HCT116 (cell line): Measurements from ENCODE around the gene DPH3. TPM values are rescaled to one million over a fixed set of nuclear protein-coding genes. Genes with fewer than 3 reads are reported as not detected.

Experiments used
- ATAC-seq: fragments of 200-7000 bp; cut with Tn5 transposase; 2 replicates; pipeline ENCODE4 v1.9.1; 2020; ENCODE audit warnings: mild to moderate bottlenecking, moderate library complexity
- BruUV-seq: library from RNA; stranded (reverse); fragments of 400-500 nt; replicated peaks from 2 replicates; lab custom pipeline; 2021; lab: Mats Ljungman, UMichigan
- CTCF ChIA-PET: fragments of 300-600 bp; sonication (Branson Sonifier 250); formaldehyde crosslinking; loops from one replicate; lab custom pipeline; 2021; ENCODE audit warnings: antibody characterized with exemption; lab: Charles Lee
- POLR2A ChIA-PET: fragments of 300-600, 350-600 bp; sonication (Branson Sonifier 250); formaldehyde crosslinking; loops from one replicate; lab custom pipeline; 2021; ENCODE audit warnings: antibody characterized with exemption; lab: Charles Lee
- RAD21 ChIA-PET, 2 experiments: fragments of 300-600 bp; sonication (Branson Sonifier 250); formaldehyde crosslinking; loops; one replicate each; lab custom pipeline; 2023; ENCODE audit warnings: low total read pairs in 2 of 2; ENCODE audit not compliant: uncharacterized antibody in 2 of 2, unreplicated experiment in 2 of 2, low non-redundant PET in 1 of 2; lab: Charles Lee
- DNase-seq: peaks from one replicate; pipeline ENCODE4 v3.0.0-alpha.2; 2010; ENCODE audit warnings: low read depth, low spot score
- H2AFZ ChIP-seq: fragments of 200-600 bp; shearing (Covaris generic), sonication (generic); 2 replicates; pipeline ENCODE4 v1.6.1; 2017; ENCODE audit warnings: low read depth, mixed run types, mixed read lengths, antibody characterized with exemption, low read length; ENCODE audit not compliant: poor library complexity, severe bottlenecking
- H3K27ac ChIP-seq: 2 replicates; pipeline ENCODE4 v1.5.1; 2012; ENCODE audit warnings: low read depth, low read length
- H3K27me3 ChIP-seq: fragments of 200-600 bp; sonication (generic); 2 replicates; pipeline ENCODE4 v1.6.1; 2016; ENCODE audit warnings: mixed run types, low read length, mixed read lengths; ENCODE audit not compliant: insufficient read depth
- H3K36me3 ChIP-seq, 2 experiments: fragments of 200-500 bp in 1 of 2; fragments of 200-600 bp in 1 of 2; sonication (Bioruptor generic) in 1 of 2; sonication (generic) in 1 of 2; 2 replicates each; pipeline versions ENCODE4 v1.5.1 to v1.6.1; 2014 to 2016; ENCODE audit warnings: low read length in 2 of 2, inconsistent platforms in 1 of 2, mixed read lengths in 1 of 2, mixed run types in 1 of 2; ENCODE audit not compliant: insufficient read depth in 2 of 2, control insufficient read depth in 1 of 2
- H3K4me1 ChIP-seq, 2 experiments: fragments of 200-600 bp in 1 of 2; sonication (generic) in 1 of 2; 2 replicates each; pipeline versions ENCODE4 v1.5.1 to v1.6.1; 2012 to 2017; ENCODE audit warnings: low read length in 2 of 2, inconsistent platforms in 1 of 2, mild to moderate bottlenecking in 1 of 2, mixed read lengths in 1 of 2, mixed run types in 1 of 2, moderate library complexity in 1 of 2; ENCODE audit not compliant: insufficient read depth in 2 of 2, control insufficient read depth in 1 of 2
- H3K4me2 ChIP-seq: fragments of 200-600 bp; sonication (generic); 2 replicates; pipeline ENCODE4 v1.6.1; 2017; ENCODE audit warnings: mixed run types, low read length, mixed read lengths
- H3K4me3 ChIP-seq, 2 experiments: fragments of 200-600 bp in 1 of 2; sonication (generic) in 1 of 2; replicated peaks in 1 of 2; 2 replicates each; pipeline ENCODE4 v1.5.1; 2011 to 2016; ENCODE audit warnings: low read length in 2 of 2, control low read depth in 1 of 2, low read depth in 1 of 2, mild to moderate bottlenecking in 1 of 2, mixed read lengths in 1 of 2, mixed run types in 1 of 2
- H3K79me2 ChIP-seq: fragments of 200-600 bp; sonication (generic); 2 replicates; pipeline ENCODE4 v1.6.1; 2017; ENCODE audit warnings: mild to moderate bottlenecking, mixed run types, low read length, moderate library complexity, mixed read lengths; ENCODE audit not compliant: insufficient read depth
- H3K9ac ChIP-seq: fragments of 200-600 bp; sonication (generic); 2 replicates; pipeline ENCODE4 v1.6.1; 2016; ENCODE audit warnings: low read length, mixed read lengths
- H3K9me2 ChIP-seq: fragments of 200-600 bp; sonication (generic), shearing (Covaris generic); 2 replicates; pipeline ENCODE4 v1.6.1; 2017; ENCODE audit warnings: mixed run types, mild to moderate bottlenecking, moderate library complexity; ENCODE audit not compliant: insufficient read depth
- H3K9me3 ChIP-seq, 2 experiments: fragments of 200-500 bp in 1 of 2; fragments of 200-600 bp in 1 of 2; sonication (Bioruptor generic) in 1 of 2; sonication (generic) in 1 of 2; 2 replicates each; pipeline ENCODE4 v1.6.1; 2014 to 2017; ENCODE audit warnings: low read length in 2 of 2, mixed read lengths in 2 of 2, inconsistent platforms in 1 of 2, low read depth in 1 of 2, mild to moderate bottlenecking in 1 of 2, mixed run types in 1 of 2, moderate library complexity in 1 of 2; ENCODE audit not compliant: control insufficient read depth in 1 of 2, insufficient read depth in 1 of 2
- H4K20me1 ChIP-seq: fragments of 200-600 bp; sonication (generic), shearing (Covaris generic); 2 replicates; pipeline ENCODE4 v1.6.1; 2017; ENCODE audit warnings: mixed run types, mild to moderate bottlenecking, moderate library complexity; ENCODE audit not compliant: insufficient read depth
- CBX3 ChIP-seq: IDR thresholded peaks from 2 replicates; pipeline ENCODE4 v1.6.1; 2012; ENCODE audit warnings: low read depth
- CEBPB ChIP-seq: IDR thresholded peaks from 2 replicates; pipeline ENCODE4 v1.6.1; 2012; ENCODE audit warnings: low read depth
- EGR1 ChIP-seq: IDR thresholded peaks from 2 replicates; pipeline ENCODE4 v1.6.1; 2012; ENCODE audit warnings: low read depth
- EZH2 ChIP-seq: fragments of 200-600 bp; sonication (generic); IDR thresholded peaks from 2 replicates; pipeline ENCODE4 v1.6.1; 2017; ENCODE audit warnings: antibody characterized with exemption, mixed run types
- EZH2phosphoT487 ChIP-seq: fragments of 200-600 bp; IDR thresholded peaks from 2 replicates; pipeline ENCODE4 v1.6.1; 2018; ENCODE audit warnings: antibody characterized with exemption, borderline replicate concordance
- FOSL1 ChIP-seq: IDR thresholded peaks from 2 replicates; pipeline ENCODE4 v1.6.1; 2012; ENCODE audit warnings: low read depth
- JUND ChIP-seq: IDR thresholded peaks from 2 replicates; pipeline ENCODE4 v1.6.1; 2012
- SIN3A ChIP-seq: IDR thresholded peaks from 2 replicates; pipeline ENCODE4 v1.6.1; 2012; ENCODE audit warnings: low read depth
- SP1 ChIP-seq: IDR thresholded peaks from 2 replicates; pipeline ENCODE4 v1.6.1; 2012; ENCODE audit warnings: low read depth
- SRF ChIP-seq: IDR thresholded peaks from 2 replicates; pipeline ENCODE4 v1.6.1; 2012; ENCODE audit warnings: low read depth
- YY1 ChIP-seq: IDR thresholded peaks from 2 replicates; pipeline ENCODE4 v1.6.1; 2011; ENCODE audit warnings: low read length, low read depth, moderate library complexity, mild to moderate bottlenecking; ENCODE audit not compliant: insufficient replicate concordance; ENCODE audit errors: extremely low read depth
- ZNF274 ChIP-seq: fragments of 200-500 bp; sonication (Bioruptor generic); IDR thresholded peaks from 2 replicates; pipeline ENCODE4 v1.6.1; 2014; ENCODE audit warnings: mild to moderate bottlenecking, low read depth, low read length, inconsistent platforms
- intact Hi-C: fragments of 100-400 bp; cut with micrococcal nuclease; formaldehyde crosslinking; loops from 2 replicates; pipeline ENCODE4 v1.10.0; 2022
- total RNA-seq: library from RNA; stranded (reverse); gene quantifications from one replicate; pipeline ENCODE4 v1.2.1, GENCODE V29; 2021; ENCODE audit not compliant: unreplicated experiment
- TF ChIP-seq, protein P1 (sequence below): IDR thresholded peaks from 2 replicates; pipeline ENCODE4 v1.6.1; 2012
- TF ChIP-seq, protein P2 (sequence below): IDR thresholded peaks from 2 replicates; pipeline ENCODE4 v1.6.1; 2012; ENCODE audit warnings: low read depth
- TF ChIP-seq, protein P3 (sequence below): IDR thresholded peaks from 2 replicates; pipeline ENCODE4 v1.6.1; 2012

The DPH3 gene
- total RNA-seq, 1 experiment from 2014 or later = 13.8 TPM

DNA sequence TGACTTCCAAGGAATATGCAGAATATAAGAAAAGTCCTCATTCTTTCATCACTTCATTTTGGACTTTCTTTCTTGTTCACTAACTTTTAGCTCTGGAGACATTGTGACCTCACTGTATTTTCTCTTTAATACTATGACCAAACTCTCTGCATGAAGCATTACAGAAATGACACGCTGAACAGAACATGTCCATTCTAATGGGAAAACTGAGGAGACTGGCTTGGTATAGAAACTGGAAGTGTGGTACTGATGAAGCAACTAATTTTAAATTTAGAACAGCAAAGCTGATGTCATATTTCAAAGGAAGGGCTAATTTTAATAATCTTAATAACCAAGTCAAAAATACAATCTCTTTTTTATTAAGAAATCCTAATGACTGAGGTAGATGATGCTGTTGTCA, 4.7 kb downstream of the DPH3 start:
- H3K9me2 ChIP-seq = no peaks in the 10 kb centered on the region
- H3K79me2 ChIP-seq = peaks cover 31% of the 10 kb centered on the region
- ChIA-PET CTCF (no interaction called here), RAD21 (no interaction called here), POLR2A (no interaction called here)
- ATAC-seq = no peak
- H2AFZ ChIP-seq = no peak overlapping the region
- peaks cover 3 to 14% of the 10 kb centered on the region in 2 experiments for H3K36me3 ChIP-seq
- TF ChIP-seq, protein P1, sequence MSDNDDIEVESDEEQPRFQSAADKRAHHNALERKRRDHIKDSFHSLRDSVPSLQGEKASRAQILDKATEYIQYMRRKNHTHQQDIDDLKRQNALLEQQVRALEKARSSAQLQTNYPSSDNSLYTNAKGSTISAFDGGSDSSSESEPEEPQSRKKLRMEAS = no peak
- no peak for TF ChIP-seq EGR1
- no peak for TF ChIP-seq CEBPB
- no peak for TF ChIP-seq SRF
- TF ChIP-seq, protein P2, sequence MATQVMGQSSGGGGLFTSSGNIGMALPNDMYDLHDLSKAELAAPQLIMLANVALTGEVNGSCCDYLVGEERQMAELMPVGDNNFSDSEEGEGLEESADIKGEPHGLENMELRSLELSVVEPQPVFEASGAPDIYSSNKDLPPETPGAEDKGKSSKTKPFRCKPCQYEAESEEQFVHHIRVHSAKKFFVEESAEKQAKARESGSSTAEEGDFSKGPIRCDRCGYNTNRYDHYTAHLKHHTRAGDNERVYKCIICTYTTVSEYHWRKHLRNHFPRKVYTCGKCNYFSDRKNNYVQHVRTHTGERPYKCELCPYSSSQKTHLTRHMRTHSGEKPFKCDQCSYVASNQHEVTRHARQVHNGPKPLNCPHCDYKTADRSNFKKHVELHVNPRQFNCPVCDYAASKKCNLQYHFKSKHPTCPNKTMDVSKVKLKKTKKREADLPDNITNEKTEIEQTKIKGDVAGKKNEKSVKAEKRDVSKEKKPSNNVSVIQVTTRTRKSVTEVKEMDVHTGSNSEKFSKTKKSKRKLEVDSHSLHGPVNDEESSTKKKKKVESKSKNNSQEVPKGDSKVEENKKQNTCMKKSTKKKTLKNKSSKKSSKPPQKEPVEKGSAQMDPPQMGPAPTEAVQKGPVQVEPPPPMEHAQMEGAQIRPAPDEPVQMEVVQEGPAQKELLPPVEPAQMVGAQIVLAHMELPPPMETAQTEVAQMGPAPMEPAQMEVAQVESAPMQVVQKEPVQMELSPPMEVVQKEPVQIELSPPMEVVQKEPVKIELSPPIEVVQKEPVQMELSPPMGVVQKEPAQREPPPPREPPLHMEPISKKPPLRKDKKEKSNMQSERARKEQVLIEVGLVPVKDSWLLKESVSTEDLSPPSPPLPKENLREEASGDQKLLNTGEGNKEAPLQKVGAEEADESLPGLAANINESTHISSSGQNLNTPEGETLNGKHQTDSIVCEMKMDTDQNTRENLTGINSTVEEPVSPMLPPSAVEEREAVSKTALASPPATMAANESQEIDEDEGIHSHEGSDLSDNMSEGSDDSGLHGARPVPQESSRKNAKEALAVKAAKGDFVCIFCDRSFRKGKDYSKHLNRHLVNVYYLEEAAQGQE = no peak
- no peak for TF ChIP-seq JUND
- TF ChIP-seq, protein P3, sequence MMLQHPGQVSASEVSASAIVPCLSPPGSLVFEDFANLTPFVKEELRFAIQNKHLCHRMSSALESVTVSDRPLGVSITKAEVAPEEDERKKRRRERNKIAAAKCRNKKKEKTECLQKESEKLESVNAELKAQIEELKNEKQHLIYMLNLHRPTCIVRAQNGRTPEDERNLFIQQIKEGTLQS = no peak
- no peak for TF ChIP-seq SIN3A
- TF ChIP-seq ZNF274 = no peak
- TF ChIP-seq FOSL1 = no peak
- no peak for TF ChIP-seq CBX3
- no peak for TF ChIP-seq EZH2
- no peak for TF ChIP-seq EZH2phosphoT487
- TF ChIP-seq SP1 = no peak
- TF ChIP-seq YY1 = no peak
- H4K20me1 ChIP-seq = no peaks in the 10 kb centered on the region
- no peaks in the 10 kb centered on the region for H3K9me3 ChIP-seq
- BruUV-seq = no TSS peak
- H3K4me3 ChIP-seq = no peak overlapping the region
- peaks cover 2 to 3% of the 10 kb centered on the region in 2 experiments; a peak in 2 of 4 replicates for H3K4me1 ChIP-seq
- no peak overlapping the region for H3K9ac ChIP-seq
- H3K27me3 ChIP-seq = no peaks in the 10 kb centered on the region
- DNase-seq = no peak
- H3K27ac ChIP-seq = no peak overlapping the region
- no peak overlapping the region for H3K4me2 ChIP-seq
- intact Hi-C loops = no loop called here
